Activated naive CD8-positive, alpha-beta T cell treated with anti-CD3 and anti-CD28 coated beads, Interleukin-2, amount 10 ng/mL, durations not matched to agents 7 days and 5 days (primary cell): ENCODE data around the gene C1QTNF6. TPM values are rescaled to one million over a fixed set of nuclear protein-coding genes. Genes with fewer than 3 reads are reported as not detected.

Source experiments
- ATAC-seq: fragments of 150-1000 bp; cut with Tn5 transposase; one replicate; pipeline ENCODE4 v1.10.0; 2021; ENCODE audit warnings: low read depth, moderate library complexity
- POLR2A ChIA-PET: fragments of 350-600 bp; sonication (Branson Sonifier 250); formaldehyde crosslinking; loops from one replicate; lab custom pipeline; 2021; ENCODE audit warnings: antibody characterized with exemption; lab: Charles Lee
- DNase-seq: peaks from one replicate; pipeline ENCODE4 v3.0.0; 2021
- H3K27ac Mint-ChIP-seq: one replicate; pipeline ENCODE4 v1.8.0; 2022; ENCODE audit warnings: mild to moderate bottlenecking, mixed read lengths
- H3K27me3 Mint-ChIP-seq: one replicate; pipeline ENCODE4 v1.8.0; 2022; ENCODE audit warnings: mild to moderate bottlenecking, moderate library complexity, mixed read lengths
- H3K36me3 Mint-ChIP-seq: one replicate; pipeline ENCODE4 v1.8.0; 2021; ENCODE audit warnings: mild to moderate bottlenecking, mixed read lengths
- H3K4me1 Mint-ChIP-seq: one replicate; pipeline ENCODE4 v1.8.0; 2021; ENCODE audit warnings: mixed read lengths
- H3K4me3 Mint-ChIP-seq: one replicate; pipeline ENCODE4 v1.8.0; 2022; ENCODE audit warnings: mild to moderate bottlenecking, moderate library complexity, mixed read lengths
- H3K9me3 Mint-ChIP-seq: one replicate; pipeline ENCODE4 v1.8.0; 2021; ENCODE audit warnings: mixed read lengths
- total RNA-seq, 2 experiments: library from RNA; stranded (reverse); gene quantifications; one replicate each; pipeline ENCODE4 v1.2.3, GENCODE V29; 2021

Gene C1QTNF6
- total RNA-seq, 2 experiments from 2014 or later, result 15.2 to 15.7 TPM

DNA sequence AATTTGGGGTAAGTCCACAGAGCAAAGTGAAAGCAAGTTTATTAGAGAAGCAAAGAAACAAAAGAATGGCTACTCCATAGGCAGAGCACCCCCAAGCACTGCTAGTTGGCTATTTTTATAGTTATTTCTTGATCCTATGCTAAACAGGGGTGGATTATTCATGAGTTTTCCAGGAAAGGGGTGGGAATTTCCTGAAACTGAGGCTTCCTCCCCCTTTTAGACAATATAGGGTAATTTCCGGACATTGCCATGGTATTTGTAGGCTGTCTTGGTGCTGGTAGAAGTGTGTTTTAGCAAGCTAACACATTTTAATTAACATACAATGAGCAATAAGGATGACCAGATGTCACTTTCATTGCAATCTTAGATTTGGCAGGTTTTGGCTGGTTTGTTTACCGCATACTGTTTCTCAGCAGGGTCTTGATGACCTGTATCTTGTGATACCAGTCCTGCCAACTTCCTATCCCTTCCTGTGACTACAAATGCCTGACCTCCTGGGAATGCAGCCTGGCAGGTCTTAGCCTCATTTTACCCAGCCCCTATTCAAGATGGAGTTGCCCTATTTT, 937 bp upstream of the C1QTNF6 start:
- POLR2A ChIA-PET, result no interaction called here
- H3K36me3 Mint-ChIP-seq, result peaks cover 10% of the 10 kb centered on the region
- peak overlapping the region; percentile 1 for H3K4me3 Mint-ChIP-seq
- H3K27me3 Mint-ChIP-seq, result no peaks in the 10 kb centered on the region
- DNase-seq (no peak), ATAC-seq (no peak)
- H3K9me3 Mint-ChIP-seq, result no peaks in the 10 kb centered on the region
- H3K4me1 Mint-ChIP-seq, result peaks cover 46% of the 10 kb centered on the region
- peak overlapping the region; percentile 69 for H3K27ac Mint-ChIP-seq

- Mint-ChIP-seq H3K27me3 (no peaks in the 10 kb centered on the region), H3K27ac (peak overlapping the region; percentile 21), H3K4me1 (peaks cover 45% of the 10 kb centered on the region), H3K4me3 (no peak overlapping the region), H3K9me3 (no peaks in the 10 kb centered on the region), H3K36me3 (peaks cover 10% of the 10 kb centered on the region)
- ATAC-seq (no peak), DNase-seq (peak; percentile 24)
- POLR2A ChIA-PET, result interaction anchor here (0.8 to 2.4 kb wide), 9 partner anchors 9 to 108 kb away, joined by 3 to 12 read pairs (median 5); partner anchors contain the start of gene RAC2
Observed at GRCh38 chr22:37187552-37187890, 526 bp downstream of the C1QTNF6 start.

GRCh38 chr22:37186997-37187522, 987 bp downstream of the C1QTNF6 start:
- peak overlapping the region; percentile 71 for H3K4me3 Mint-ChIP-seq
- POLR2A ChIA-PET, result interaction anchor here (0.8 to 2.4 kb wide), 9 partner anchors 9 to 108 kb away, joined by 3 to 12 read pairs (median 5); partner anchors contain the start of gene RAC2
- DNase-seq (peak; percentile 35), ATAC-seq (no peak)
- H3K4me1 Mint-ChIP-seq, result peaks cover 44% of the 10 kb centered on the region
- H3K36me3 Mint-ChIP-seq, result peaks cover 10% of the 10 kb centered on the region
- no peaks in the 10 kb centered on the region for H3K27me3 Mint-ChIP-seq
- H3K27ac Mint-ChIP-seq, result peak overlapping the region; percentile 90
- no peaks in the 10 kb centered on the region for H3K9me3 Mint-ChIP-seq

DNA sequence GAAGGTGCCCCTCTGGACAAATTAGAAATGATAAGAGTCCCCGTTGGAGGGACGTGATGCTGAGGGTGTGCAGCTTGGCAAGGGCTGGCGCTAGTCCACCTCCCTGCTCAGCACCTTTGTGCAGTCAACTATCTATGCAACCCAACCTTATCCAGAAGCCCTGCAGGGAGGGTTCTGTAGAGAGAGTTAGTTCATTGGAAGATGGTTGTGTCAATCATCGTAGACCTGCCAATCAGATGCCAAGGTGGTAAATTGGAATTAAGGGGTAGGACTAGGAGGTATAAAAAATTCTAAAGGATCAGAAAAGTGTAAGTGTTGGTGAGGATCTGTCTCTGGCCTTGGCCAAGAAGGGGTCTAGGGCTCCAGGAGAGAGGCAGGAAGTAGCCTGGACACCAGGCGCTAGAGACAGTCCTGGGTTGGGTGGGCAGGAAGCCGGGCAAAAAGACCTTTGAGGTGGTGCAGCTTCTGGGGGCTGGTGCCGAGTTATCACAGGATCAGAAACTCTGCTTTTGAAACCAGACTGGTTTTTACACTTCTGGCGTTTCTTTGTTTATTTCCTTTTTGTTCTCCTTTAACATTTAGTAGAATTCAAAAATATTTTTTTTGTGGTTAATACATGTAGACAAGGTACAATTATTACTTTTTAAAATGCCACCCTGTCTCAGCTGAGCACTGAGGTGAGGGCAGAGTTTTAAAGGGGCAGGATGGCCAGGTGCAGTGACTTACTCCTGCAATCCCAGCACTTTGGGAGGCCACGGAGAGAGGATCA, 1.6 kb downstream of the C1QTNF6 start:
- Mint-ChIP-seq H3K4me3 (peak overlapping the region; percentile 71), H3K9me3 (no peaks in the 10 kb centered on the region), H3K27me3 (no peaks in the 10 kb centered on the region), H3K4me1 (peaks cover 46% of the 10 kb centered on the region), H3K36me3 (peaks cover 8% of the 10 kb centered on the region), H3K27ac (peak overlapping the region; percentile 90)
- ATAC-seq, result peak; percentile 85
- POLR2A ChIA-PET, result interaction anchor here (0.8 to 2.4 kb wide), 9 partner anchors 8 to 107 kb away, joined by 3 to 12 read pairs (median 5); partner anchors contain the start of gene RAC2
- DNase-seq, result peak; percentile 65

- Mint-ChIP-seq H3K27me3 (no peaks in the 10 kb centered on the region), H3K4me1 (peaks cover 46% of the 10 kb centered on the region), H3K27ac (peak overlapping the region; percentile 90), H3K36me3 (peaks cover 8% of the 10 kb centered on the region), H3K4me3 (no peak overlapping the region), H3K9me3 (no peaks in the 10 kb centered on the region)
- peak; percentile 6 for ATAC-seq
- POLR2A ChIA-PET, result interaction anchor here (1.7 to 2.4 kb wide), 4 partner anchors 11 to 64 kb away, joined by 5 to 12 read pairs (median 8); no protein-coding TSS in a partner anchor
- DNase-seq, result peak; percentile 55
Observed at GRCh38 chr22:37185646-37186227, 2.3 kb downstream of the C1QTNF6 start.

GRCh38 chr22:37184816-37185541, 3.1 kb downstream of the C1QTNF6 start:
- peaks cover 46% of the 10 kb centered on the region for H3K4me1 Mint-ChIP-seq
- ATAC-seq (no peak), DNase-seq (peak; percentile 27)
- no peak overlapping the region for H3K4me3 Mint-ChIP-seq
- H3K27ac Mint-ChIP-seq, result peak overlapping the region; percentile 41
- H3K36me3 Mint-ChIP-seq, result peaks cover 4% of the 10 kb centered on the region
- POLR2A ChIA-PET, result no interaction called here
- no peaks in the 10 kb centered on the region for H3K27me3 Mint-ChIP-seq
- H3K9me3 Mint-ChIP-seq, result no peaks in the 10 kb centered on the region

DNA sequence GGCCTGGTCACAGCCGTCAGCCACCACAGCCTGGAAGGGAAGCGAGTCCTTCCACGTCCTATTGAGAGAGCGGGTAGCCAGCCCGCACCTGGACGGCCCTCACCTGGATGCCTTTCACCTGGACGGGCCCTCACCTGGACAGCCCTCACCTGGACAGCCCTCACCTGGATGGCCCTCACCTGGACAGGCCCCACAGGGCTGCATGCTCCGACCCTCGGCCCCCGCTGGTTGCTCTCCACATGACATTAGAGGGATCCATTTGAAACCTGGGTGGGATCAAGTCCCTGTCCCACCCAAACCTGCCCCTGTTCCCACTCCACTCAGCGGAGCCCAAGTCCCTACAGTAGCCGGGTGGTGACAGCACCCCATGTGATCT, 3.7 kb downstream of the C1QTNF6 start:
- POLR2A ChIA-PET, result interaction anchor here (1.0 to 1.5 kb wide), 6 partner anchors 9 to 107 kb away, joined by 3 to 6 read pairs (median 6); no protein-coding TSS in a partner anchor
- DNase-seq, result peak; percentile 28
- H3K4me1 Mint-ChIP-seq, result peaks cover 45% of the 10 kb centered on the region
- no peaks in the 10 kb centered on the region for H3K9me3 Mint-ChIP-seq
- H3K27me3 Mint-ChIP-seq, result no peaks in the 10 kb centered on the region
- H3K36me3 Mint-ChIP-seq, result peaks cover 2% of the 10 kb centered on the region
- ATAC-seq, result no peak
- no peak overlapping the region for H3K4me3 Mint-ChIP-seq
- peak overlapping the region; percentile 41 for H3K27ac Mint-ChIP-seq

DNA sequence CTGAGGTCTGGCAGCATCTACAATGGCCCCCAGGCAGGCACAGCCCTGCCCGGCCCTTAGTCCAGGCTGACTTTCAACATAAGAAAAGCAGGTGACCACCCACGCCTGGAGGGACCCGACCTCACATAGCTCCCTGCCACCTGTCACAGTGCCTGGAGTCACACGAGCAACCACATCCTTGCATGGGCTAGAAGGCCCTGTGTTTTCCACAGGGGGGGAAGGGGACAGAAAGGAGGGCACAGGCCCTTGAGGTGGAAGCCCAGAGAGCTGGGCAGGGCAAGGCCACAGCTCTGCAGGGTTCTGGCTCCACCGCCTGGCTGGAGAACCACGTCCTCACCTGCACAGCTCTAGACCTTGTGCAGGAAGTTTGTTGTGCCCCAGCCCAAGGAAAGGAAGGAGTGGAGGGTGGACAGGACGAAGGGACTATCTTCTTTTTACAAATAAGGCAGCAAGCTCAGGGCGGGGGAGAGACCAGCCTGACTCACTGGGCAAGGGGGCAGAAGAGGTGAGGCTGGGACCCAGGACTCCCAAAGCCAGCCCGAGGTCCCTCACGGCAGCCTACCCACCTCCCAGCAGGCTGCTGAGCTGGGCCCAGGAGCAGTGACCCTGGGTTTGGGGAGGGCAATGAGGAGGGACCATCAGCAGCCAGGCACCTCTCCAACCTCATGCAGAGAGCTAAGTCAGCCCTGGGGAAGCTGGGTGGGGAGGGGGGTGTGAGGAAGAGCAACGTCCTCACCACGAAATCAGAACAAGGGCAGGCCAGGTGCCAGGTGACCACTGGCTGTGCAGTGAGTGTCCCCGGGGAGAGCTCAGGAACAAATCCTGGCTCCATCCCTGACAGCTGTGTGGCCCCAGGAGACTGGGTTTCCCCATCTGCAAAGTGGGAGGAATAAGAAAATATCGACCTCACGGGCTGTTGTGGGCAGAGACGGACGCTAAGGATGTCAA, 4.3 kb downstream of the C1QTNF6 start:
- Mint-ChIP-seq H3K4me3 (peak overlapping the region; percentile 5), H3K27me3 (no peaks in the 10 kb centered on the region), H3K9me3 (no peaks in the 10 kb centered on the region), H3K36me3 (no peaks in the 10 kb centered on the region), H3K4me1 (peaks cover 41% of the 10 kb centered on the region), H3K27ac (peak overlapping the region; percentile 85)
- POLR2A ChIA-PET, result interaction anchor here (0.7 to 1.5 kb wide), 13 partner anchors 8 to 107 kb away, joined by 3 to 6 read pairs (median 4); partner anchors contain the start of gene IL2RB
- ATAC-seq (peak; percentile 40), DNase-seq (peak; percentile 50)

DNA sequence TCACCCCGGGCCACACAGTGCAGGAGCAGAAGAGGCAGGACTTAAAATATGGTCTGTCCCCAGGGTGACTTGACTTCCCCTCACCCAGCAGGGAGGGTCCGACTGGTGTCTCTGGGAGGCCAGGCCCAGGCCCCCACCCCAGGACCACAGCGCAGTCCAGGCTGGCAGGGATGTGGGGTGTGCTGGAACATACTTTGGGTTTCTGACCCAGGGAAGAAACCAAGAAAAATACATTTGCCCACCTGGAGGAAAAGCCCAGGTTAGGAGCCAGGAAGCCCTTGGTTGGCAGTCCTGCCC, 5.2 kb downstream of the C1QTNF6 start:
- POLR2A ChIA-PET, result interaction anchor here (0.7 to 1.5 kb wide), 8 partner anchors 9 to 103 kb away, joined by 3 to 6 read pairs (median 4); partner anchors contain the start of gene IL2RB
- no peak for ATAC-seq
- H3K27ac Mint-ChIP-seq, result no peak overlapping the region
- H3K4me3 Mint-ChIP-seq, result no peak overlapping the region
- no peaks in the 10 kb centered on the region for H3K27me3 Mint-ChIP-seq
- peak; percentile 26 for DNase-seq
- no peaks in the 10 kb centered on the region for H3K36me3 Mint-ChIP-seq
- no peaks in the 10 kb centered on the region for H3K9me3 Mint-ChIP-seq
- H3K4me1 Mint-ChIP-seq, result peaks cover 35% of the 10 kb centered on the region

- Mint-ChIP-seq H3K4me1 (peaks cover 36% of the 10 kb centered on the region), H3K27ac (peak overlapping the region; percentile 62), H3K4me3 (no peak overlapping the region), H3K36me3 (no peaks in the 10 kb centered on the region), H3K9me3 (no peaks in the 10 kb centered on the region), H3K27me3 (no peaks in the 10 kb centered on the region)
- ATAC-seq (no peak), DNase-seq (peak; percentile 24)
- POLR2A ChIA-PET, result interaction anchor here (2.1 kb wide), 1 partner anchor 11 kb away, joined by 6 read pairs; no protein-coding TSS in a partner anchor
Observed at GRCh38 chr22:37182101-37182948, 5.7 kb downstream of the C1QTNF6 start.

DNA sequence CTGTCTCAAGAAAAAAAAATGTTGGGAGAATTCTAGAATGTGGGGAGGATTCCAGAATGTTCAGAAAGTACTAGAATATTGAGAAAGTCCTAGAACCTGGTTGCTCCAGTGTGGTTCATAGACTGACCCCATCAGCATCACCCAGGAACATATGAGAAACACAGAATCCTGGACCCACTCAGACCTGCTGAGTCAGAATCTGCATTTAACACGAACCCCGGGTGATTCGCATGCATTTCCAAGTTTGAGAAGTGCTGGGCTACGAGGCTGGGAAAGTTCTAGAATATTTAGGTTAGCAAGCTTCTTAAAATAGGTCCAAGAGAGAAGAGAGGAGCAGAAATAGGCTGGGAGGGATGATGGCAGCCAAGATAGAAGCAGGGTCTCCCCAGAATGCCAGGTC, 6.4 kb downstream of the C1QTNF6 start:
- Mint-ChIP-seq H3K4me3 (no peak overlapping the region), H3K4me1 (peaks cover 33% of the 10 kb centered on the region), H3K27me3 (no peaks in the 10 kb centered on the region), H3K9me3 (no peaks in the 10 kb centered on the region), H3K27ac (no peak overlapping the region), H3K36me3 (no peaks in the 10 kb centered on the region)
- DNase-seq, result no peak
- ATAC-seq, result no peak
- POLR2A ChIA-PET, result interaction anchor here (2.1 kb wide), 1 partner anchor 12 kb away, joined by 6 read pairs; no protein-coding TSS in a partner anchor
